Activated effector memory CD4-positive, alpha-beta T cell treated with anti-CD3 and anti-CD28 coated beads, Interleukin-2, amount 50 U/mL, for 16 hours (primary cell): Measurements from ENCODE around the gene ERF.
A peak's percentile ranks its signal among the peaks of the same experiment; 100 is the strongest.

Source experiments
- DNase-seq: peaks from one replicate; pipeline ENCODE4 v3.0.0-alpha.2; 2020

ERF gene

GRCh38 chr19:42239544-42240220 is 15.2 kb downstream of the ERF start:
- DNase-seq, result no peak

GRCh38 chr19:42235181-42235580 is 19.7 kb downstream of the ERF start:
- no peak for DNase-seq

- no peak for DNase-seq
These were observed 20.6 kb downstream of the ERF start for GRCh38 chr19:42234364-42234763.

- no peak for DNase-seq
These were observed 21.1 kb downstream of the ERF start for GRCh38 chr19:42233678-42234292.

GRCh38 chr19:42233106-42233505 is 21.8 kb downstream of the ERF start:
- DNase-seq, result no peak

GRCh38 chr19:42232435-42232834 is 22.5 kb downstream of the ERF start:
- no peak for DNase-seq

GRCh38 chr19:42230571-42230970 is 24.4 kb downstream of the ERF start:
- DNase-seq, result no peak

- no peak for DNase-seq
These were observed 25.0 kb downstream of the ERF start for GRCh38 chr19:42229855-42230351.

- no peak for DNase-seq
These were observed 25.6 kb downstream of the ERF start for GRCh38 chr19:42229301-42229854.

- no peak for DNase-seq
These were observed 26.3 kb downstream of the ERF start for GRCh38 chr19:42228641-42229040.

- DNase-seq, result no peak
These were observed 28.0 kb downstream of the ERF start for GRCh38 chr19:42226886-42227285.

GRCh38 chr19:42225718-42226292 is 29.1 kb downstream of the ERF start:
- no peak for DNase-seq

GRCh38 chr19:42224940-42225717 is 29.8 kb downstream of the ERF start:
- DNase-seq, result no peak

GRCh38 chr19:42220751-42221097 is 34.2 kb downstream of the ERF start:
- DNase-seq, result no peak

- peak; percentile 99 for DNase-seq
These were observed 34.8 kb downstream of the ERF start, which contains the start of gene ZNF526 for GRCh38 chr19:42219812-42220750. TSS of gene ZNF526 (plus strand) at chr19:42220312. CDS start at chr19:42224404, 4,092 bp downstream.

- DNase-seq, result peak; percentile 100
These were observed 37.1 kb downstream of the ERF start, which contains the start of gene DEDD2 for GRCh38 chr19:42217520-42218437. TSS of gene DEDD2 (minus strand) at chr19:42217677. CDS start at chr19:42217007, 670 bp downstream.

- peak; percentile 77 for DNase-seq
These were observed 38.0 kb downstream of the ERF start for GRCh38 chr19:42216653-42217519.

- DNase-seq, result no peak
These were observed 40.0 kb downstream of the ERF start for GRCh38 chr19:42214810-42215485.

- no peak for DNase-seq
These were observed 42.0 kb downstream of the ERF start for GRCh38 chr19:42212886-42213285.
